Measurements from ENCODE around the gene FCRL1. TPM values are rescaled to one million over a fixed set of nuclear protein-coding genes. Genes with fewer than 3 reads are reported as not detected.

The FCRL1 gene
- total and polyA plus RNA-seq, 12 donors = 0.03 to 0.37 TPM; not detected in 10

- ATAC-seq = no peak
- H3K9me3 ChIP-seq = no peaks in the 10 kb centered on the region
- H3K27me3 ChIP-seq = peaks cover 0 to 22% (median 0%) of the 10 kb centered on the region in 7 donors
- 43 to 48% methylated on average over 9 of the region's 9 CpGs for WGBS, 2 donors
- no peak for DNase-seq
- H3K36me3 ChIP-seq = no peaks in the 10 kb centered on the region
- TF ChIP-seq CTCF (IDR thresholded peaks at IDR 0.05) = no peak
- peaks cover 0 to 6% (median 0%) of the 10 kb centered on the region in 9 donors for H3K4me1 ChIP-seq
- intact Hi-C loops (cut with DNase I) = no loop called here
- H3K27ac ChIP-seq = no peak overlapping the region
- no peak overlapping the region for H3K4me3 ChIP-seq
Observed at GRCh38 chr1:157770442-157771043, 49.4 kb downstream of the FCRL1 start.

GRCh38 chr1:157766792-157767191 lies 53.1 kb downstream of the FCRL1 start:
- no peak for TF ChIP-seq CTCF (IDR thresholded peaks at IDR 0.05)
- H3K36me3 ChIP-seq = no peaks in the 10 kb centered on the region
- no peak overlapping the region for H3K4me3 ChIP-seq
- H3K27me3 ChIP-seq = peaks cover 0 to 22% (median 0%) of the 10 kb centered on the region in 7 donors
- H3K4me1 ChIP-seq = peaks cover 0 to under 1% (median 0%) of the 10 kb centered on the region in 9 donors
- intact Hi-C loops (cut with DNase I) = no loop called here
- no peak overlapping the region for H3K27ac ChIP-seq
- no peaks in the 10 kb centered on the region for H3K9me3 ChIP-seq
- DNase-seq (no peak), ATAC-seq (no peak)

GRCh38 chr1:157758018-157758417 lies 61.9 kb downstream of the FCRL1 start:
- intact Hi-C loops (cut with DNase I) = no loop called here
- TF ChIP-seq CTCF (IDR thresholded peaks at IDR 0.05) = no peak

GRCh38 chr1:157753611-157754010 lies 66.3 kb downstream of the FCRL1 start:
- Histone ChIP-seq H3K36me3 (no peaks in the 10 kb centered on the region), H3K4me1 (no peaks in the 10 kb centered on the region), H3K27me3 (peaks cover 0 to 2% (median 0%) of the 10 kb centered on the region in 7 donors), H3K27ac (no peak overlapping the region), H3K9me3 (peaks cover 0 to 2% (median 0%) of the 10 kb centered on the region in 11 donors), H3K4me3 (no peak overlapping the region)
- TF ChIP-seq CTCF (IDR thresholded peaks at IDR 0.05) = no peak
- DNase-seq (no peak), ATAC-seq (no peak)
- intact Hi-C loops (cut with DNase I) = no loop called here
- WGBS, 2 donors = 71 to 81% methylated on average over 1 of the region's 1 CpG

More at GRCh38 chr1:157758018-157758417, 61.9 kb downstream of the FCRL1 start:
- DNase-seq = no peak
- peaks cover 0 to 18% (median 5%) of the 10 kb centered on the region in 11 donors for H3K9me3 ChIP-seq
- no peaks in the 10 kb centered on the region for H3K36me3 ChIP-seq
- no peak for ATAC-seq
- peaks cover 0 to 2% (median 0%) of the 10 kb centered on the region in 7 donors for H3K27me3 ChIP-seq
- no peaks in the 10 kb centered on the region for H3K4me1 ChIP-seq
- 84 to 91% methylated on average over 4 of the region's 4 CpGs for WGBS, 2 donors
- no peak overlapping the region for H3K4me3 ChIP-seq
- H3K27ac ChIP-seq = no peak overlapping the region
